Measurements from ENCODE around the gene ROGDI. TPM values are rescaled to one million over a fixed set of nuclear protein-coding genes. Genes with fewer than 3 reads are reported as not detected.

Gene ROGDI
- 16.4 and 16.9 TPM in 2 replicates for total RNA-seq

DNA sequence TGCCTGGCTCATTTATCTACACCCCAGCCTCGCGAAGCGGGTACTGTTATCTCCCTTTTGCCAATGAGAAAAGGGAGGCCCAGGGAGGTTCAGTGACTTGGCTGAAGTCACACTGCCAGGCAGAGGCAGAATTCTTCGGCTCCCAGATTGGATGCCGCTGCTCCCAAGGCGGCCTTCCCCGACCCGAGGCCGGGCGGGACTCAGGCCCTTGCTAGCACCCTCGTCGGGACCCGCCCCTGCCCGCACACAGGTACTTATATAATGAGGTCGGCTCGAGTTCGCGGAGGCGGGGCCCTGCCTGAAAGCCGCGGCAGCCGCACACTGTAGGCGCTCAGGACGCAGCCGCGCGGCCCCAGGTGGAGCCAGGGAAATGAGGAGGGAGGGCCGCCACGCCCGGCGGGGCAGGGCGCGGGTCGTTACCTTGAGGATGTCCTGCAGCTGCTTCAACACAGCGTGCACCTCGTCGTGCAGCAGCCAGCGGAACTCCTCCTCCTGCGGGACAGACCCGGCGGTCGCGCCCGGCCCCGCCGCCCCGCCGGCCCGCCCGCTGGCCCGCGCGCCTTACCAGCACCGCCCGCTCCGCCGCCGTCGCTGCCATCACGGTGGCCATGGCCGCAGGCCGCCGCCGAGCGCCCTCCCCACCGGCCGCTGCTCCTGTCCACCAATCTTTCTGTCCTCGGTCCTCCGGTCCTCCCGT lies at the start of gene ROGDI:
Gene ROGDI (minus strand): TSS at position 672 of the 697 bp plus-strand sequence. CDS start 62 bp downstream, at position 610.

DNA sequence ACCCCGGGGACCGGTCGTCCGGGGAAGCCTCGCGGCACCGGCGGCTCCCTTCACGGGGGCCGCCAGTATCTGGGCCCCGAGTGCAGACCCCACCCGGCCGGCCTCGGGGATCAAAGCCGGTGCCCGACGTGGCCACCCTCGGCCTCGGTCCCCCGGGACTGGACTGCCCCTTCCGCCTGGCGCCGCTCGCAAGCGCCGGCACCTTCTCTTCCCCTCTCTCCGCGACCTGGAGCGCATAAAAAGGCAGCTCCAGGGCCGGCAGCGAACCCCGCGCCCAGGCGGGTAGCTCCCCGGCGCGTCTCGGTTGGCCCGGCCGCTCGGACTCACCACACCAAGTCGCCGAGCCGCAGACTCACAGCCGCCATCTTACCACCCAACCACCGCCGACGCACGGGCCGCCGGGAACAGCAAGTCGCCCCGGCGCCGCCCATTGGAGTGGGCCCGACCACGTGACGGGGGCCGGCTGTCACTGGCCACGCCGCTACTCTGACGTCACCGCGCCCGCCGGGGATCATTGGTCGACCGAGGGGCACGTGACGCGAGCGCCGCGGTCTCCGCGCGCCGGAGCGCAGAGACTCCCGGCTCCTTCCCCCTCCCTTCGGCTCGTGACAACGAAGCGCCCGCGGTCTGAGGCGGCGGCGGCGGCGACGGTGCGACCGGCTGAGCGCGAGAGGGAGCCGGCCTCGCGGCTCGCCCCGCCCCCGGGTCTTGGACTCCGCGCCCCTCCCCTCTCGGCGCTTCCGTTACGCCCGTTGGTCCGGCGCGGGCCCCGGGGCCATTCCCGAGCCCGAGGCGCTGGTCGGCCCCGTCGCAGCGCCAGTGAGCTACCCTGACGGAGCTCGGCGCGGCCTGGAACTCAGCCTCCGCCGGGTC lies 44.7 kb upstream of the ROGDI start, which contains the start of the genes GLYR1 and UBN1:
Gene GLYR1 (minus strand): TSS at position 388 of the 873 bp plus-strand sequence. CDS start 23 bp downstream, at position 365.
Gene UBN1 (plus strand): TSS at position 581 of the 873 bp plus-strand sequence. CDS start 5,437 bp downstream, outside the sequence.

GRCh38 chr16:4795181-4795827 lies 7.1 kb downstream of the ROGDI start, which contains the start of gene SMIM22:
Gene SMIM22 (plus strand): TSS chr16:4795369. CDS start chr16:4795735, 366 bp downstream.

GRCh38 chr16:4787627-4788482 lies 14.6 kb downstream of the ROGDI start, which contains the start of gene SEPTIN12:
Gene SEPTIN12 (minus strand): TSS chr16:4788345. CDS start chr16:4787645, 700 bp downstream.

GRCh38 chr16:4766875-4767628 lies 35.4 kb downstream of the ROGDI start, which contains the start of gene ZNF500:
Gene ZNF500 (minus strand): TSS chr16:4767162. CDS start chr16:4765978, 1,184 bp downstream.

Other genes starting within 250 kb of the ROGDI start
- 0.17 TPM in 1 of 2 replicates, not detected in the other for gene C16orf96, start 246.3 kb downstream of the ROGDI start, total RNA-seq
- 7.1 and 8.6 TPM in 2 replicates for gene UBALD1, start 187.7 kb downstream of the ROGDI start, total RNA-seq
- gene MGRN1, start 177.8 kb downstream of the ROGDI start, total RNA-seq = 39.3 and 43.7 TPM in 2 replicates
- gene NUDT16L1, start 109.1 kb downstream of the ROGDI start, total RNA-seq = 26.8 TPM in 2 replicates
- 24.9 and 35.7 TPM in 2 replicates for gene ANKS3, start 68.4 kb downstream of the ROGDI start, total RNA-seq
- 0.29 and 1.3 TPM in 2 replicates for gene DNAAF8, start 68.1 kb downstream of the ROGDI start, total RNA-seq
- 10.9 and 13.9 TPM in 2 replicates for gene ZNF500, start 35.5 kb downstream of the ROGDI start, total RNA-seq
- not detected in 2 replicates for gene SEPTIN12, start 14.3 kb downstream of the ROGDI start, total RNA-seq
- not detected in 2 replicates for gene SMIM22, start 7.3 kb downstream of the ROGDI start, total RNA-seq
- 52.7 and 53.6 TPM in 2 replicates for gene GLYR1, start 44.7 kb upstream of the ROGDI start, total RNA-seq
- gene UBN1, start 44.8 kb upstream of the ROGDI start, total RNA-seq = 24.0 and 31.3 TPM in 2 replicates
- gene PPL, start 134.5 kb upstream of the ROGDI start, total RNA-seq = 51.5 and 105 TPM in 2 replicates
- gene SEC14L5, start 155.7 kb upstream of the ROGDI start, total RNA-seq = 0.44 and 2.0 TPM in 2 replicates
- 33.2 and 42.2 TPM in 2 replicates for gene NAGPA, start 231.3 kb upstream of the ROGDI start, total RNA-seq